BE2C (cell line): ENCODE results near the gene CRABP2.

Experiments used
- DNase-seq: peaks from one replicate; pipeline ENCODE4 v3.0.0-alpha.2; 2020
- H3K27me3 ChIP-seq: fragments of 250-450 bp; sonication (Bioruptor Pico); 2 replicates; pipeline ENCODE4 v1.5.1; 2020; ENCODE audit warnings: mild to moderate bottlenecking
- H3K36me3 ChIP-seq: fragments of 250-450 bp; sonication (Bioruptor Pico); 2 replicates; pipeline ENCODE4 v1.5.1; 2020; ENCODE audit warnings: mild to moderate bottlenecking
- H3K4me1 ChIP-seq: fragments of 250-450 bp; sonication (Bioruptor Pico); 2 replicates; pipeline ENCODE4 v1.5.1; 2020
- H3K4me3 ChIP-seq: 2 replicates; pipeline ENCODE4 v1.5.1; 2011; ENCODE audit warnings: low read depth, low read length
- H3K9me3 ChIP-seq: fragments of 250-450 bp; sonication (Bioruptor Pico); 2 replicates; pipeline ENCODE4 v1.5.1; 2020
- CTCF ChIP-seq: IDR thresholded peaks from 2 replicates; pipeline ENCODE4 v1.5.1; 2012; ENCODE audit warnings: mild to moderate bottlenecking, low read depth, low read length

Gene CRABP2

GRCh38 chr1:156727926-156728598 is 22.7 kb upstream of the CRABP2 start, which contains the start of gene METTL25B:
Gene METTL25B, plus strand, starts transcription at chr1:156728469. Its CDS starts 636 bp downstream, at chr1:156729105.
- Histone ChIP-seq H3K4me1 (peaks cover 6% of the 10 kb centered on the region), H3K36me3 (peaks cover 33% of the 10 kb centered on the region), H3K27me3 (no peaks in the 10 kb centered on the region), H3K9me3 (no peaks in the 10 kb centered on the region), H3K4me3 (peak within 1 kb of the TSS; percentile 94)
- no peak for TF ChIP-seq CTCF
- peak; percentile 85 for DNase-seq

- DNase-seq = no peak
- peaks cover 38% of the 10 kb centered on the region for H3K36me3 ChIP-seq
- no peak for TF ChIP-seq CTCF
- peak overlapping the region; percentile 94 for H3K4me3 ChIP-seq
- H3K4me1 ChIP-seq = peaks cover 6% of the 10 kb centered on the region
- H3K9me3 ChIP-seq = no peaks in the 10 kb centered on the region
- no peaks in the 10 kb centered on the region for H3K27me3 ChIP-seq
Measured at GRCh38 chr1:156727492-156727891, 22.1 kb upstream of the CRABP2 start.

GRCh38 chr1:156726549-156727226 is 21.3 kb upstream of the CRABP2 start:
- Histone ChIP-seq H3K9me3 (no peaks in the 10 kb centered on the region), H3K36me3 (peaks cover 39% of the 10 kb centered on the region), H3K4me1 (peaks cover 6% of the 10 kb centered on the region), H3K27me3 (no peaks in the 10 kb centered on the region), H3K4me3 (peak overlapping the region; percentile 94)
- TF ChIP-seq CTCF = peak; percentile 84
- peak; percentile 79 for DNase-seq

GRCh38 chr1:156725683-156726280 is 20.4 kb upstream of the CRABP2 start:
- Histone ChIP-seq H3K4me1 (peaks cover 6% of the 10 kb centered on the region), H3K36me3 (peaks cover 45% of the 10 kb centered on the region), H3K4me3 (peak overlapping the region; percentile 94), H3K9me3 (no peaks in the 10 kb centered on the region), H3K27me3 (no peaks in the 10 kb centered on the region)
- peak; percentile 91 for DNase-seq
- TF ChIP-seq CTCF = peak; percentile 99

- DNase-seq = no peak
- H3K36me3 ChIP-seq = peaks cover 42% of the 10 kb centered on the region
- H3K9me3 ChIP-seq = no peaks in the 10 kb centered on the region
- no peak overlapping the region for H3K4me3 ChIP-seq
- no peaks in the 10 kb centered on the region for H3K27me3 ChIP-seq
- TF ChIP-seq CTCF = no peak
- peaks cover 3% of the 10 kb centered on the region for H3K4me1 ChIP-seq
Measured at GRCh38 chr1:156721535-156721934, 16.2 kb upstream of the CRABP2 start.
